ENCODE data around the gene ASXL2.

Gene ASXL2

GRCh38 chr2:25684577-25685473 is 193.5 kb downstream of the ASXL2 start:
- DNase-seq = no peak
